ENCODE data around the gene RNF11. TPM values are rescaled to one million over a fixed set of nuclear protein-coding genes. Genes with fewer than 3 reads are reported as not detected.

Gene RNF11
- total RNA-seq, 1 experiment from 2014 or later = 55.8 TPM

DNA sequence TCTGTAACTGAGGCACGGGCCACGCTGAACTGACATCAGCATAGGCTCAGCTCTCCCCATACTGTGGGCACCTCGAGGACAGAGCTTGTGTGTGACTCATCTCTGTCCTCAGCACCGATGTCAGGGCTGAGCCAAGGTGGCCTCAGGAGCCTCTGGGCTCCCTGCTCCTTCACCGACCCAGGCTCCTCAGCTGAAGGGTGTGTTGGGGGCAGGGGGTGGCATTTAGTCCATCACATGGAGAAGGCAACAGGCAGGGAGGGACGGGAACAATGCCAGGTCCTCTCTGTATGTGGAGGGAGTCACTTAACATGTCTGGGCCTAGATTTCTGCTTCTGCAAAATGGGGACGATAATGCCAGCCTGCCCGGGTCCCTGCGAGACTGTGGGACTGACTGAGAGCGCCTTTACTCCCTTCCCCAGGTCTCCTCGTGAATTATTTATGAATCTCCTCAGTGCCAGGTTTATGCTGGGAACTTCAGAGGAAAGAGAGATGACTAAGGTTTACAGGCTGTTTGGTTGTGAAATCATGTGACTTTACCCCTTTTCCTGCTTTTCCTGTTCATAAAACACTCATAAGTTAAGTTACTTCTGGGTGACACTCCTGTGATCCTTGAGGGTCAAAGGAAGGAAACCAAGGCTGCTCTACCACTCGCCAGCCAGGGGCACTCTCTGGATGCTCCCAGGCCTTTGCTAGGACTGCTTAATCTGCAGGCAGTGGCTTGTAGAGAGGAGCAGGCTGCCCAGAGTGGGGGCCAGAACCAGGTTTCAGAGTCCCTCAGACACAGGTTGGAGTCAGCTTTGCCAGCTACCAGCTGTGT is 78.1 kb downstream of the RNF11 start:
- no peak overlapping the region for H2AFZ ChIP-seq (ENCODE audit: low read length)
- H3K27ac Mint-ChIP-seq = no peak overlapping the region
- H4K5ac ChIP-seq (ENCODE audit: insufficient read length, low read depth, low read length) = no peak overlapping the region
- no peak overlapping the region for H3K4ac ChIP-seq (ENCODE audit: low read depth, low read length)
- no peak overlapping the region for H3K4me3 Mint-ChIP-seq
- H3K79me2 ChIP-seq (ENCODE audit: insufficient read depth, low read length) = no peaks in the 10 kb centered on the region
- H3K4me2 ChIP-seq (ENCODE audit: insufficient read depth, insufficient read length, low read length) = no peak overlapping the region
- no peak overlapping the region for H3K18ac ChIP-seq (ENCODE audit: insufficient read length, low read depth, low read length)
- H3K23ac ChIP-seq (ENCODE audit: insufficient read length, low read depth, low read length) = no peak overlapping the region
- no peaks in the 10 kb centered on the region; the same call in 1 of the 2 replicates for H3K27me3 Mint-ChIP-seq (ENCODE audit: low read depth)
- peaks cover 16 to 19% of the 10 kb centered on the region in 2 experiments for H3K4me1 Mint-ChIP-seq
- no peaks in the 10 kb centered on the region for H3K9me3 ChIP-seq (ENCODE audit: control insufficient read depth, low read depth, low read length)
- no peak for DNase-seq
- no peak overlapping the region for H2BK20ac ChIP-seq (ENCODE audit: low read depth, low read length, poor library complexity, severe bottlenecking)
- no peak overlapping the region for H3K27ac ChIP-seq (ENCODE audit: insufficient read length, low read depth, low read length)
- no peak overlapping the region for H2BK5ac ChIP-seq (ENCODE audit: insufficient read length, low read length)
- H2BK120ac ChIP-seq (ENCODE audit: low read depth, low read length, poor library complexity, severe bottlenecking) = no peak overlapping the region
- no CpG with 5 or more reads among the region's 12 CpGs for WGBS (ENCODE audit: extremely low coverage, insufficient read length, low lambda C conversion rate)
- H3K9ac ChIP-seq (ENCODE audit: extremely low read depth, insufficient read length, low read length) = no peak overlapping the region
- H4K20me1 ChIP-seq (ENCODE audit: control insufficient read depth, insufficient read depth, insufficient read length) = no peaks in the 10 kb centered on the region
- H3K36me3 Mint-ChIP-seq (ENCODE audit: insufficient read depth in 1 of 3, low read depth in 3 of 3) = no peaks in the 10 kb centered on the region
- TF ChIP-seq, protein P1, sequence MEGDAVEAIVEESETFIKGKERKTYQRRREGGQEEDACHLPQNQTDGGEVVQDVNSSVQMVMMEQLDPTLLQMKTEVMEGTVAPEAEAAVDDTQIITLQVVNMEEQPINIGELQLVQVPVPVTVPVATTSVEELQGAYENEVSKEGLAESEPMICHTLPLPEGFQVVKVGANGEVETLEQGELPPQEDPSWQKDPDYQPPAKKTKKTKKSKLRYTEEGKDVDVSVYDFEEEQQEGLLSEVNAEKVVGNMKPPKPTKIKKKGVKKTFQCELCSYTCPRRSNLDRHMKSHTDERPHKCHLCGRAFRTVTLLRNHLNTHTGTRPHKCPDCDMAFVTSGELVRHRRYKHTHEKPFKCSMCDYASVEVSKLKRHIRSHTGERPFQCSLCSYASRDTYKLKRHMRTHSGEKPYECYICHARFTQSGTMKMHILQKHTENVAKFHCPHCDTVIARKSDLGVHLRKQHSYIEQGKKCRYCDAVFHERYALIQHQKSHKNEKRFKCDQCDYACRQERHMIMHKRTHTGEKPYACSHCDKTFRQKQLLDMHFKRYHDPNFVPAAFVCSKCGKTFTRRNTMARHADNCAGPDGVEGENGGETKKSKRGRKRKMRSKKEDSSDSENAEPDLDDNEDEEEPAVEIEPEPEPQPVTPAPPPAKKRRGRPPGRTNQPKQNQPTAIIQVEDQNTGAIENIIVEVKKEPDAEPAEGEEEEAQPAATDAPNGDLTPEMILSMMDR (conservative IDR thresholded peaks at IDR 0.05) = no peak
- H3T11ph ChIP-seq (ENCODE audit: low read length) = no peak overlapping the region
- no peak overlapping the region for H2BK15ac ChIP-seq (ENCODE audit: low read depth, low read length)
- no peak overlapping the region for H4K91ac ChIP-seq (ENCODE audit: insufficient read length, low read depth, low read length)
- H3K56ac ChIP-seq (ENCODE audit: insufficient read length, low read depth, low read length) = no peak overlapping the region
- no peaks in the 10 kb centered on the region for H3K79me1 ChIP-seq (ENCODE audit: insufficient read depth, low read depth, low read length, poor library complexity, severe bottlenecking)
- H3K4me1 ChIP-seq (ENCODE audit: insufficient read depth, low read length) = no peaks in the 10 kb centered on the region
- H4K8ac ChIP-seq (replicated peaks; ENCODE audit: insufficient read length, low read depth, low read length) = no peak overlapping the region
- no peak overlapping the region; the same call in 1 of the 2 replicates for H3K14ac ChIP-seq (ENCODE audit: insufficient read depth, low read length)
- H2AK5ac ChIP-seq (ENCODE audit: insufficient read length, low read length) = no peak overlapping the region
- no peaks in the 10 kb centered on the region for H3K9me3 Mint-ChIP-seq
- H3K23me2 ChIP-seq (ENCODE audit: insufficient read length, low read depth, low read length, poor library complexity, severe bottlenecking) = no peaks in the 10 kb centered on the region
- H2BK12ac ChIP-seq (ENCODE audit: insufficient read length, low read depth, low read length) = no peak overlapping the region
- H3K27me3 ChIP-seq (ENCODE audit: insufficient read depth, low read length) = no peaks in the 10 kb centered on the region

Data from H9 (cell line).